HCT116 (cell line): ENCODE measurements around the gene VEZF1. TPM values are rescaled to one million over a fixed set of nuclear protein-coding genes. Genes with fewer than 3 reads are reported as not detected.

ENCODE experiments used
- ATAC-seq: fragments of 200-7000 bp; cut with Tn5 transposase; 2 replicates; pipeline ENCODE4 v1.9.1; 2020; ENCODE audit warnings: mild to moderate bottlenecking, moderate library complexity
- BruUV-seq: library from RNA; stranded (reverse); fragments of 400-500 nt; replicated peaks from 2 replicates; lab custom pipeline; 2021; lab: Mats Ljungman, UMichigan
- CTCF ChIA-PET: fragments of 300-600 bp; sonication (Branson Sonifier 250); formaldehyde crosslinking; loops from one replicate; lab custom pipeline; 2021; ENCODE audit warnings: antibody characterized with exemption; lab: Charles Lee
- POLR2A ChIA-PET: fragments of 300-600, 350-600 bp; sonication (Branson Sonifier 250); formaldehyde crosslinking; loops from one replicate; lab custom pipeline; 2021; ENCODE audit warnings: antibody characterized with exemption; lab: Charles Lee
- RAD21 ChIA-PET, 2 experiments: fragments of 300-600 bp; sonication (Branson Sonifier 250); formaldehyde crosslinking; loops; one replicate each; lab custom pipeline; 2023; ENCODE audit warnings: low total read pairs in 2 of 2; ENCODE audit not compliant: uncharacterized antibody in 2 of 2, unreplicated experiment in 2 of 2, low non-redundant PET in 1 of 2; lab: Charles Lee
- DNase-seq: peaks from one replicate; pipeline ENCODE4 v3.0.0-alpha.2; 2010; ENCODE audit warnings: low read depth, low spot score
- H2AFZ ChIP-seq: fragments of 200-600 bp; shearing (Covaris generic), sonication (generic); 2 replicates; pipeline ENCODE4 v1.6.1; 2017; ENCODE audit warnings: low read depth, mixed run types, mixed read lengths, antibody characterized with exemption, low read length; ENCODE audit not compliant: poor library complexity, severe bottlenecking
- H3K27ac ChIP-seq: 2 replicates; pipeline ENCODE4 v1.5.1; 2012; ENCODE audit warnings: low read depth, low read length
- H3K27me3 ChIP-seq: fragments of 200-600 bp; sonication (generic); 2 replicates; pipeline ENCODE4 v1.6.1; 2016; ENCODE audit warnings: mixed run types, low read length, mixed read lengths; ENCODE audit not compliant: insufficient read depth
- H3K36me3 ChIP-seq, 2 experiments: fragments of 200-500 bp in 1 of 2; fragments of 200-600 bp in 1 of 2; sonication (Bioruptor generic) in 1 of 2; sonication (generic) in 1 of 2; 2 replicates each; pipeline versions ENCODE4 v1.5.1 to v1.6.1; 2014 to 2016; ENCODE audit warnings: low read length in 2 of 2, inconsistent platforms in 1 of 2, mixed read lengths in 1 of 2, mixed run types in 1 of 2; ENCODE audit not compliant: insufficient read depth in 2 of 2, control insufficient read depth in 1 of 2
- H3K4me1 ChIP-seq, 2 experiments: fragments of 200-600 bp in 1 of 2; sonication (generic) in 1 of 2; 2 replicates each; pipeline versions ENCODE4 v1.5.1 to v1.6.1; 2012 to 2017; ENCODE audit warnings: low read length in 2 of 2, inconsistent platforms in 1 of 2, mild to moderate bottlenecking in 1 of 2, mixed read lengths in 1 of 2, mixed run types in 1 of 2, moderate library complexity in 1 of 2; ENCODE audit not compliant: insufficient read depth in 2 of 2, control insufficient read depth in 1 of 2
- H3K4me2 ChIP-seq: fragments of 200-600 bp; sonication (generic); 2 replicates; pipeline ENCODE4 v1.6.1; 2017; ENCODE audit warnings: mixed run types, low read length, mixed read lengths
- H3K4me3 ChIP-seq, 2 experiments: fragments of 200-600 bp in 1 of 2; sonication (generic) in 1 of 2; replicated peaks in 1 of 2; 2 replicates each; pipeline ENCODE4 v1.5.1; 2011 to 2016; ENCODE audit warnings: low read length in 2 of 2, control low read depth in 1 of 2, low read depth in 1 of 2, mild to moderate bottlenecking in 1 of 2, mixed read lengths in 1 of 2, mixed run types in 1 of 2
- H3K79me2 ChIP-seq: fragments of 200-600 bp; sonication (generic); 2 replicates; pipeline ENCODE4 v1.6.1; 2017; ENCODE audit warnings: mild to moderate bottlenecking, mixed run types, low read length, moderate library complexity, mixed read lengths; ENCODE audit not compliant: insufficient read depth
- H3K9ac ChIP-seq: fragments of 200-600 bp; sonication (generic); 2 replicates; pipeline ENCODE4 v1.6.1; 2016; ENCODE audit warnings: low read length, mixed read lengths
- H3K9me2 ChIP-seq: fragments of 200-600 bp; sonication (generic), shearing (Covaris generic); 2 replicates; pipeline ENCODE4 v1.6.1; 2017; ENCODE audit warnings: mixed run types, mild to moderate bottlenecking, moderate library complexity; ENCODE audit not compliant: insufficient read depth
- H3K9me3 ChIP-seq, 2 experiments: fragments of 200-500 bp in 1 of 2; fragments of 200-600 bp in 1 of 2; sonication (Bioruptor generic) in 1 of 2; sonication (generic) in 1 of 2; 2 replicates each; pipeline ENCODE4 v1.6.1; 2014 to 2017; ENCODE audit warnings: low read length in 2 of 2, mixed read lengths in 2 of 2, inconsistent platforms in 1 of 2, low read depth in 1 of 2, mild to moderate bottlenecking in 1 of 2, mixed run types in 1 of 2, moderate library complexity in 1 of 2; ENCODE audit not compliant: control insufficient read depth in 1 of 2, insufficient read depth in 1 of 2
- H4K20me1 ChIP-seq: fragments of 200-600 bp; sonication (generic), shearing (Covaris generic); 2 replicates; pipeline ENCODE4 v1.6.1; 2017; ENCODE audit warnings: mixed run types, mild to moderate bottlenecking, moderate library complexity; ENCODE audit not compliant: insufficient read depth
- CEBPB ChIP-seq: IDR thresholded peaks from 2 replicates; pipeline ENCODE4 v1.6.1; 2012; ENCODE audit warnings: low read depth
- CTCF ChIP-seq, 3 experiments: fragments of 200-600 bp in 1 of 3; sonication (generic) in 1 of 3; IDR thresholded peaks in 2 of 3; conservative IDR thresholded peaks in 1 of 3; 2 replicates each; pipeline ENCODE4 v1.5.1; 2012 to 2017; ENCODE audit warnings: low read depth in 2 of 3, low read length in 2 of 3, antibody characterized with exemption in 1 of 3, borderline replicate concordance in 1 of 3, control low read depth in 1 of 3, mild to moderate bottlenecking in 1 of 3, mixed read lengths in 1 of 3, mixed run types in 1 of 3, moderate library complexity in 1 of 3; ENCODE audit not compliant: insufficient read depth in 1 of 3
- EGR1 ChIP-seq: IDR thresholded peaks from 2 replicates; pipeline ENCODE4 v1.6.1; 2012; ENCODE audit warnings: low read depth
- ELF1 ChIP-seq: IDR thresholded peaks from 2 replicates; pipeline ENCODE4 v1.6.1; 2012; ENCODE audit warnings: low read depth, borderline replicate concordance
- EZH2phosphoT487 ChIP-seq: fragments of 200-600 bp; IDR thresholded peaks from 2 replicates; pipeline ENCODE4 v1.6.1; 2018; ENCODE audit warnings: antibody characterized with exemption, borderline replicate concordance
- FOSL1 ChIP-seq: IDR thresholded peaks from 2 replicates; pipeline ENCODE4 v1.6.1; 2012; ENCODE audit warnings: low read depth
- JUND ChIP-seq: IDR thresholded peaks from 2 replicates; pipeline ENCODE4 v1.6.1; 2012
- POLR2A ChIP-seq: IDR thresholded peaks from 2 replicates; pipeline ENCODE4 v1.7.0; 2011; ENCODE audit warnings: borderline replicate concordance; ENCODE audit not compliant: insufficient read depth, insufficient read length; ENCODE audit errors: extremely low read depth
- POLR2AphosphoS5 ChIP-seq: IDR thresholded peaks from 2 replicates; pipeline ENCODE4 v1.6.1; 2011; ENCODE audit warnings: mild to moderate bottlenecking, low read depth, low read length, moderate library complexity
- RAD21 ChIP-seq: IDR thresholded peaks from 2 replicates; pipeline ENCODE4 v1.6.1; 2012; ENCODE audit warnings: low read depth, mild to moderate bottlenecking
- SP1 ChIP-seq: IDR thresholded peaks from 2 replicates; pipeline ENCODE4 v1.6.1; 2012; ENCODE audit warnings: low read depth
- SRF ChIP-seq: IDR thresholded peaks from 2 replicates; pipeline ENCODE4 v1.6.1; 2012; ENCODE audit warnings: low read depth
- TCF7L2 ChIP-seq: IDR thresholded peaks from 2 replicates; pipeline ENCODE4 v1.7.0; 2011; ENCODE audit warnings: borderline replicate concordance, inconsistent platforms; ENCODE audit not compliant: insufficient read depth, insufficient read length; ENCODE audit errors: extremely low read depth
- YY1 ChIP-seq: IDR thresholded peaks from 2 replicates; pipeline ENCODE4 v1.6.1; 2011; ENCODE audit warnings: low read length, low read depth, moderate library complexity, mild to moderate bottlenecking; ENCODE audit not compliant: insufficient replicate concordance; ENCODE audit errors: extremely low read depth
- ZFX ChIP-seq: fragments of 450-650 bp; IDR thresholded peaks from 2 replicates; pipeline ENCODE4 v1.6.1; 2017
- ZNF274 ChIP-seq: fragments of 200-500 bp; sonication (Bioruptor generic); IDR thresholded peaks from 2 replicates; pipeline ENCODE4 v1.6.1; 2014; ENCODE audit warnings: mild to moderate bottlenecking, low read depth, low read length, inconsistent platforms
- intact Hi-C: fragments of 100-400 bp; cut with micrococcal nuclease; formaldehyde crosslinking; loops from 2 replicates; pipeline ENCODE4 v1.10.0; 2022
- total RNA-seq: library from RNA; stranded (reverse); gene quantifications from one replicate; pipeline ENCODE4 v1.2.1, GENCODE V29; 2021; ENCODE audit not compliant: unreplicated experiment
- TF ChIP-seq, protein P1 (sequence below): IDR thresholded peaks from 2 replicates; pipeline ENCODE4 v1.6.1; 2011; ENCODE audit warnings: mild to moderate bottlenecking, low read length, moderate library complexity; ENCODE audit not compliant: insufficient replicate concordance; ENCODE audit errors: extremely low read depth
- TF ChIP-seq, protein P2 (sequence below): IDR thresholded peaks from 2 replicates; pipeline ENCODE4 v1.6.1; 2012; ENCODE audit warnings: low read depth

Gene VEZF1
- total RNA-seq, 1 experiment from 2014 or later: 70.2 TPM

DNA sequence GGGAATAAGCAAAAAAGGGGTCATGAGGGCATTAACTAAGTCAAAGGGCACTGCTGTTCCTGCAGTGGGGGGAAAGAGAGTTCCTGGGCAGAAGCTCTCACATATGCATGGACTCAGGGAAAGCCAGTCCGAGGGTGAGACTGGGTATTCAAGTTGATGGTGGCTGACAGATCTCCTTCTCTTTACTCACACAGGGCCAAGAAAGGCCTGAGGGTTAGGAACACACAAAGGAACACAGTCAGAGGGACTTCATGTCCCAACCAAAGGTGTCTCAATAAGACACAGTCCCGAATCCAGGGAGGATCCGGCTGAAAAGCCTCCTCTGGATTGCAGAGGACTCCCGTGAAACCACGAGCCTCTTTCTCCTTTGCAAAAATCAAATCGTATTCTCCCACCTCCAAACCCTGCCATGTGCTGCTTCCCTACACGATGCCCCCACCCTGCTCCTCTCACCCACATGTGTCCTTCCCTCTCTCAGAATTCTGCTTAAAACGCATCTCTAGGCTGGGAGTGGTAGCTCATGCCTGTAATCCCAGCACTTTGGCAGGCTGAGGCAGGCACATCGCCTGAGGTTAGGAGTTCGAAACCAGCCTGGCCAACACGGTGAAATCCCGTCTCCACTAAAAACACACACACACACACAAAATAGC, 56.4 kb downstream of the VEZF1 start:
- H3K9me2 ChIP-seq: no peaks in the 10 kb centered on the region
- no peaks in the 10 kb centered on the region for H4K20me1 ChIP-seq
- H3K27ac ChIP-seq: no peak overlapping the region; the same call in 1 of the 2 replicates
- no TSS peak for BruUV-seq
- H3K4me3 ChIP-seq: no peak overlapping the region
- no peak for TF ChIP-seq EZH2phosphoT487
- TF ChIP-seq POLR2A: no peak
- TF ChIP-seq SRF: no peak
- TF ChIP-seq, protein P1, sequence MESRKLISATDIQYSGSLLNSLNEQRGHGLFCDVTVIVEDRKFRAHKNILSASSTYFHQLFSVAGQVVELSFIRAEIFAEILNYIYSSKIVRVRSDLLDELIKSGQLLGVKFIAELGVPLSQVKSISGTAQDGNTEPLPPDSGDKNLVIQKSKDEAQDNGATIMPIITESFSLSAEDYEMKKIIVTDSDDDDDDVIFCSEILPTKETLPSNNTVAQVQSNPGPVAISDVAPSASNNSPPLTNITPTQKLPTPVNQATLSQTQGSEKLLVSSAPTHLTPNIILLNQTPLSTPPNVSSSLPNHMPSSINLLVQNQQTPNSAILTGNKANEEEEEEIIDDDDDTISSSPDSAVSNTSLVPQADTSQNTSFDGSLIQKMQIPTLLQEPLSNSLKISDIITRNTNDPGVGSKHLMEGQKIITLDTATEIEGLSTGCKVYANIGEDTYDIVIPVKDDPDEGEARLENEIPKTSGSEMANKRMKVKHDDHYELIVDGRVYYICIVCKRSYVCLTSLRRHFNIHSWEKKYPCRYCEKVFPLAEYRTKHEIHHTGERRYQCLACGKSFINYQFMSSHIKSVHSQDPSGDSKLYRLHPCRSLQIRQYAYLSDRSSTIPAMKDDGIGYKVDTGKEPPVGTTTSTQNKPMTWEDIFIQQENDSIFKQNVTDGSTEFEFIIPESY: no peak
- TF ChIP-seq SP1: no peak
- no peak for TF ChIP-seq EGR1
- TF ChIP-seq CEBPB: no peak
- TF ChIP-seq CTCF (IDR thresholded peaks at IDR 0.05 in 2 of 3, conservative IDR thresholded peaks at IDR 0.05 in 1 of 3; ENCODE audit: borderline replicate concordance in 1 of 3, insufficient read depth in 1 of 3, low read depth in 2 of 3, low read length in 2 of 3): no peak
- no peak for TF ChIP-seq FOSL1
- TF ChIP-seq YY1: no peak
- TF ChIP-seq RAD21: no peak
- no peak for TF ChIP-seq ZNF274
- TF ChIP-seq, protein P2, sequence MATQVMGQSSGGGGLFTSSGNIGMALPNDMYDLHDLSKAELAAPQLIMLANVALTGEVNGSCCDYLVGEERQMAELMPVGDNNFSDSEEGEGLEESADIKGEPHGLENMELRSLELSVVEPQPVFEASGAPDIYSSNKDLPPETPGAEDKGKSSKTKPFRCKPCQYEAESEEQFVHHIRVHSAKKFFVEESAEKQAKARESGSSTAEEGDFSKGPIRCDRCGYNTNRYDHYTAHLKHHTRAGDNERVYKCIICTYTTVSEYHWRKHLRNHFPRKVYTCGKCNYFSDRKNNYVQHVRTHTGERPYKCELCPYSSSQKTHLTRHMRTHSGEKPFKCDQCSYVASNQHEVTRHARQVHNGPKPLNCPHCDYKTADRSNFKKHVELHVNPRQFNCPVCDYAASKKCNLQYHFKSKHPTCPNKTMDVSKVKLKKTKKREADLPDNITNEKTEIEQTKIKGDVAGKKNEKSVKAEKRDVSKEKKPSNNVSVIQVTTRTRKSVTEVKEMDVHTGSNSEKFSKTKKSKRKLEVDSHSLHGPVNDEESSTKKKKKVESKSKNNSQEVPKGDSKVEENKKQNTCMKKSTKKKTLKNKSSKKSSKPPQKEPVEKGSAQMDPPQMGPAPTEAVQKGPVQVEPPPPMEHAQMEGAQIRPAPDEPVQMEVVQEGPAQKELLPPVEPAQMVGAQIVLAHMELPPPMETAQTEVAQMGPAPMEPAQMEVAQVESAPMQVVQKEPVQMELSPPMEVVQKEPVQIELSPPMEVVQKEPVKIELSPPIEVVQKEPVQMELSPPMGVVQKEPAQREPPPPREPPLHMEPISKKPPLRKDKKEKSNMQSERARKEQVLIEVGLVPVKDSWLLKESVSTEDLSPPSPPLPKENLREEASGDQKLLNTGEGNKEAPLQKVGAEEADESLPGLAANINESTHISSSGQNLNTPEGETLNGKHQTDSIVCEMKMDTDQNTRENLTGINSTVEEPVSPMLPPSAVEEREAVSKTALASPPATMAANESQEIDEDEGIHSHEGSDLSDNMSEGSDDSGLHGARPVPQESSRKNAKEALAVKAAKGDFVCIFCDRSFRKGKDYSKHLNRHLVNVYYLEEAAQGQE: no peak
- TF ChIP-seq ZFX: no peak
- TF ChIP-seq POLR2AphosphoS5: no peak
- no peak for TF ChIP-seq TCF7L2
- no peak for TF ChIP-seq ELF1
- no peak for TF ChIP-seq JUND
- DNase-seq (no peak), ATAC-seq (no peak)
- ChIA-PET RAD21 (no interaction called here), CTCF (no interaction called here), POLR2A (interaction anchor here (0.9 to 1.5 kb wide), 2 partner anchors 17 to 21 kb away, joined by 3 read pairs; no protein-coding TSS in a partner anchor)
- H3K9me3 ChIP-seq: no peaks in the 10 kb centered on the region
- peaks cover 47 to 90% of the 10 kb centered on the region in 2 experiments for H3K4me1 ChIP-seq
- H3K79me2 ChIP-seq: peaks cover 85% of the 10 kb centered on the region
- intact Hi-C loops: no loop called here
- H3K36me3 ChIP-seq: no peaks in the 10 kb centered on the region
- H3K4me2 ChIP-seq: peak overlapping the region; percentile 24
- peak overlapping the region; percentile 12 for H3K9ac ChIP-seq
- no peaks in the 10 kb centered on the region for H3K27me3 ChIP-seq
- H2AFZ ChIP-seq: no peak overlapping the region
